Nephron progenitor cell (in vitro differentiated cells): ENCODE measurements around the gene INSC.

Experiments
- DNase-seq: peaks from one replicate; pipeline ENCODE4 v3.0.0; 2021
- H3K27ac Mint-ChIP-seq: 2 replicates; pipeline ENCODE4 v1.8.0; 2021; ENCODE audit warnings: mild to moderate bottlenecking, moderate library complexity, mixed read lengths
- H3K27me3 Mint-ChIP-seq: 2 replicates; pipeline ENCODE4 v1.8.0; 2021; ENCODE audit warnings: mild to moderate bottlenecking, low read depth, mixed read lengths; ENCODE audit not compliant: poor library complexity
- H3K36me3 Mint-ChIP-seq: 2 replicates; pipeline ENCODE4 v1.8.0; 2021; ENCODE audit warnings: low read depth, mixed read lengths
- H3K4me1 Mint-ChIP-seq: 2 replicates; pipeline ENCODE4 v1.8.0; 2021; ENCODE audit warnings: mixed read lengths
- H3K4me3 Mint-ChIP-seq: 2 replicates; pipeline ENCODE4 v1.8.0; 2021; ENCODE audit warnings: mild to moderate bottlenecking, moderate library complexity, mixed read lengths
- H3K9me3 Mint-ChIP-seq: 2 replicates; pipeline ENCODE4 v1.8.0; 2021; ENCODE audit warnings: mild to moderate bottlenecking, moderate library complexity, mixed read lengths
- CTCF ChIP-seq: fragments of 200-600 bp; sonication (generic); IDR thresholded peaks from 2 replicates; pipeline ENCODE4 v1.5.0; 2021; ENCODE audit warnings: antibody characterized with exemption

INSC gene

GRCh38 chr11:15286465-15286864 lies 171.7 kb downstream of the INSC start:
- no peak for DNase-seq
- peaks cover 34% of the 10 kb centered on the region for H3K4me1 Mint-ChIP-seq
- peaks cover 12% of the 10 kb centered on the region for H3K27me3 Mint-ChIP-seq
- peaks cover 5% of the 10 kb centered on the region for H3K9me3 Mint-ChIP-seq
- H3K27ac Mint-ChIP-seq = no peak overlapping the region
- no peak for TF ChIP-seq CTCF
- H3K36me3 Mint-ChIP-seq = no peaks in the 10 kb centered on the region
- no peak overlapping the region for H3K4me3 Mint-ChIP-seq

- TF ChIP-seq CTCF = no peak
- Mint-ChIP-seq H3K4me1 (peaks cover 50% of the 10 kb centered on the region), H3K4me3 (no peak overlapping the region), H3K9me3 (peaks cover 5% of the 10 kb centered on the region), H3K36me3 (no peaks in the 10 kb centered on the region), H3K27me3 (peaks cover 4% of the 10 kb centered on the region), H3K27ac (no peak overlapping the region)
- no peak for DNase-seq
These were observed 174.1 kb downstream of the INSC start for GRCh38 chr11:15288863-15289262.

GRCh38 chr11:15289723-15290122 lies 175.0 kb downstream of the INSC start:
- Mint-ChIP-seq H3K27me3 (peaks cover 7% of the 10 kb centered on the region), H3K9me3 (no peaks in the 10 kb centered on the region), H3K27ac (no peak overlapping the region), H3K4me1 (peaks cover 54% of the 10 kb centered on the region), H3K36me3 (no peaks in the 10 kb centered on the region), H3K4me3 (no peak overlapping the region)
- no peak for DNase-seq
- no peak for TF ChIP-seq CTCF

GRCh38 chr11:15291885-15292284 lies 177.2 kb downstream of the INSC start:
- Mint-ChIP-seq H3K9me3 (no peaks in the 10 kb centered on the region), H3K4me3 (no peak overlapping the region), H3K27ac (no peak overlapping the region), H3K36me3 (no peaks in the 10 kb centered on the region), H3K4me1 (peaks cover 59% of the 10 kb centered on the region), H3K27me3 (peaks cover 3% of the 10 kb centered on the region)
- TF ChIP-seq CTCF = no peak
- DNase-seq = no peak

GRCh38 chr11:15293975-15294620 lies 179.4 kb downstream of the INSC start:
- peaks cover 3% of the 10 kb centered on the region for H3K27me3 Mint-ChIP-seq
- H3K27ac Mint-ChIP-seq = no peak overlapping the region
- H3K4me1 Mint-ChIP-seq = peaks cover 61% of the 10 kb centered on the region
- no peaks in the 10 kb centered on the region for H3K36me3 Mint-ChIP-seq
- no peak for TF ChIP-seq CTCF
- no peak overlapping the region for H3K4me3 Mint-ChIP-seq
- no peaks in the 10 kb centered on the region for H3K9me3 Mint-ChIP-seq
- DNase-seq = no peak

GRCh38 chr11:15295695-15296094 lies 181.0 kb downstream of the INSC start:
- H3K9me3 Mint-ChIP-seq = no peaks in the 10 kb centered on the region
- TF ChIP-seq CTCF = no peak
- H3K27me3 Mint-ChIP-seq = peaks cover 3% of the 10 kb centered on the region
- DNase-seq = no peak
- H3K27ac Mint-ChIP-seq = no peak overlapping the region
- no peaks in the 10 kb centered on the region for H3K36me3 Mint-ChIP-seq
- peaks cover 45% of the 10 kb centered on the region for H3K4me1 Mint-ChIP-seq
- H3K4me3 Mint-ChIP-seq = no peak overlapping the region
